Keratinocyte (primary cell): ENCODE results near the gene PPP1R7. TPM values are rescaled to one million over a fixed set of nuclear protein-coding genes. Genes with fewer than 3 reads are reported as not detected.

Source experiments
- DNase-seq: peaks from one replicate; pipeline ENCODE4 v3.0.0-alpha.2; 2011; ENCODE audit warnings: low read depth, missing footprints, low spot score
- FAIRE-seq: peaks from 2 replicates; lab custom pipeline; 2011; peaks lifted over from hg19 to GRCh38; lab: Jason Lieb, UNC
- H2AFZ ChIP-seq: 2 replicates; pipeline ENCODE4 v1.6.0; 2012; ENCODE audit warnings: low read length, control low read depth, inconsistent platforms; ENCODE audit not compliant: control insufficient read depth
- H3K27ac ChIP-seq: 2 replicates; pipeline ENCODE4 v1.5.1; 2011; ENCODE audit warnings: low read length; ENCODE audit not compliant: control insufficient read depth, insufficient read depth
- H3K27me3 ChIP-seq: 3 replicates; pipeline ENCODE4 v1.6.0; 2011; ENCODE audit warnings: low read length; ENCODE audit not compliant: control insufficient read depth, insufficient read depth; ENCODE audit errors: extremely low read depth
- H3K36me3 ChIP-seq, 2 experiments: 2 replicates in 1 of 2; 3 replicates in 1 of 2; pipeline ENCODE4 v1.5.1; 2011; ENCODE audit warnings: low read length in 2 of 2, mild to moderate bottlenecking in 1 of 2; ENCODE audit not compliant: control insufficient read depth in 2 of 2, insufficient read depth in 2 of 2; ENCODE audit errors: extremely low read depth in 1 of 2
- H3K4me1 ChIP-seq: 3 replicates; pipeline ENCODE4 v1.5.1; 2011; ENCODE audit warnings: low read length; ENCODE audit not compliant: control insufficient read depth, insufficient read depth; ENCODE audit errors: extremely low read depth
- H3K4me2 ChIP-seq: 3 replicates; pipeline ENCODE4 v1.6.0; 2011; ENCODE audit warnings: low read depth, low read length; ENCODE audit not compliant: control insufficient read depth, insufficient read depth; ENCODE audit errors: extremely low read depth
- H3K4me3 ChIP-seq, 3 experiments: fragments of 200-600 bp in 1 of 3; sonication (generic) in 1 of 3; 2 replicates in 2 of 3; 3 replicates in 1 of 3; pipeline ENCODE4 v1.5.1; 2011 to 2016; ENCODE audit warnings: low read length in 3 of 3, mild to moderate bottlenecking in 3 of 3, control low read depth in 2 of 3, inconsistent platforms in 1 of 3, low read depth in 1 of 3, mixed read lengths in 1 of 3, mixed run types in 1 of 3, moderate library complexity in 1 of 3; ENCODE audit not compliant: control insufficient read depth in 2 of 3, insufficient read depth in 2 of 3; ENCODE audit errors: extremely low read depth in 1 of 3
- H3K79me2 ChIP-seq: 2 replicates; pipeline ENCODE4 v1.6.0; 2012; ENCODE audit warnings: low read length; ENCODE audit not compliant: control insufficient read depth, insufficient read depth
- H3K9ac ChIP-seq: 3 replicates; pipeline ENCODE4 v1.6.0; 2011; ENCODE audit warnings: low read length; ENCODE audit not compliant: control insufficient read depth, insufficient read depth; ENCODE audit errors: extremely low read depth
- H3K9me1 ChIP-seq: 3 replicates; pipeline ENCODE4 v1.6.0; 2011; ENCODE audit warnings: low read length; ENCODE audit not compliant: control insufficient read depth, insufficient read depth; ENCODE audit errors: extremely low read depth
- H3K9me3 ChIP-seq: 2 replicates; pipeline ENCODE4 v1.5.1; 2012; ENCODE audit warnings: low read depth, low read length; ENCODE audit not compliant: control insufficient read depth
- H4K20me1 ChIP-seq: 3 replicates; pipeline ENCODE4 v1.6.0; 2011; ENCODE audit warnings: low read length; ENCODE audit not compliant: control insufficient read depth, insufficient read depth; ENCODE audit errors: extremely low read depth
- EZH2 ChIP-seq: IDR thresholded peaks from one replicate; pipeline ENCODE4 v1.6.1; 2012; ENCODE audit warnings: inconsistent platforms, mild to moderate bottlenecking, low read length, moderate library complexity
- dilution Hi-C: fragments of 300-500 bp; cut with MboI; formaldehyde crosslinking; loops from one replicate; pipeline ENCODE4 v1.7.0; 2020; ENCODE audit warnings: low sequenced_read_pairs; ENCODE audit not compliant: extremely low pct_ligation_motif_present
- polyA plus RNA-seq, 5 experiments: library from polyadenylated mRNA; depleted of rRNA in 3 of 5; stranded (reverse) in 3 of 5; stranded (forward) in 1 of 5; unstranded in 1 of 5; fragments of >200 nt; gene quantifications; 1 replicate in 1 of 5; 2 replicates in 3 of 5; 3 replicates in 1 of 5; pipeline versions ENCODE4 v1.2.1 to v1.2.3, GENCODE V29; 2011 to 2012; ENCODE audit warnings: missing spikeins in 2 of 5, low read depth in 1 of 5, low replicate concordance in 1 of 5
- TF ChIP-seq, protein P1 (sequence below), 3 experiments: IDR thresholded peaks in 1 of 3; conservative IDR thresholded peaks in 1 of 3; optimal IDR thresholded peaks in 1 of 3; 2 replicates in 2 of 3; 3 replicates in 1 of 3; pipeline versions ENCODE3 to v1.5.1; 2011; ENCODE audit warnings: low read length in 3 of 3, mild to moderate bottlenecking in 3 of 3, moderate library complexity in 2 of 3, control low read depth in 1 of 3, inconsistent platforms in 1 of 3; ENCODE audit not compliant: insufficient read depth in 2 of 3; ENCODE audit errors: extremely low read depth in 1 of 3

The PPP1R7 gene
- polyA plus RNA-seq, 1 donor (not counting 4 experiments of a cell fraction or from before 2014, with no cell fraction given), result 84.9 TPM

DNA sequence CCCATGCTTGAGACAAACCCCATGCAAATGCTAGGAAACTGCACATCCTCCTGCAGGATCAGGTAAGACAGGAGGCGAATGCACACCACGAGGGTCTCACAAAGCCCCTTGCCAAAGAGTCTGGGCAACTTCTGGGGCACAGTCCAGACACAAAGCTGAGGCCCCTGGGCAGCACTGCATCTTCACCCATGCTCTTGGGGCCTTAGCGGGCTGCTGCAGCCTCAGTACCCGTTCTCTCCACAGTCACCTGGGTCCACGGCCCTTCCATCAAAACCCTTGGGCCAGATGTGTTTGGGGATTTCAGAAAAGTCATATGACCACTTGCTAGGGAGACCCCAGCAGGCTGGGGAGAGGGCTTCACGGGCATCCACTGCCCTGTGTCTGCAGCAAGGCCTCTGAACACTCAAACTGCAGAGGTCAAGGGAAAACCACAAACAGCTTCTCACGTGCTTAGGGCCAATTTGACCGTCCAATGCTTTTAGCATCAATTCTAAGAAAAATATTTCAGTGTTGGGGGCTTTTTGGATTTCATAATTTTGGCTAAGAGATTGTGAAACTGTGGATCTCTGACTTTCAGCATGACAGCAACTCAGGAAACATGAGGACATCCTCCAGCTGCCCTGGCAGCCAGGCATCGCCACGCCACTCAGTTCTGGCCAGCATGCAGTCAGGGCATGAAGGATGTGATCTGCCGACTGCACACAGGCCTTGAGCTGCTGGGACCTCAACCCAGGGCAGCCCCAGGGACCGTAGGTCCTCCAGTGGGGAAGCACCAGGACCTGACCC lies 21.0 kb upstream of the PPP1R7 start:
- dilution Hi-C loops, result no loop called here
- FAIRE-seq, result no peak

DNA sequence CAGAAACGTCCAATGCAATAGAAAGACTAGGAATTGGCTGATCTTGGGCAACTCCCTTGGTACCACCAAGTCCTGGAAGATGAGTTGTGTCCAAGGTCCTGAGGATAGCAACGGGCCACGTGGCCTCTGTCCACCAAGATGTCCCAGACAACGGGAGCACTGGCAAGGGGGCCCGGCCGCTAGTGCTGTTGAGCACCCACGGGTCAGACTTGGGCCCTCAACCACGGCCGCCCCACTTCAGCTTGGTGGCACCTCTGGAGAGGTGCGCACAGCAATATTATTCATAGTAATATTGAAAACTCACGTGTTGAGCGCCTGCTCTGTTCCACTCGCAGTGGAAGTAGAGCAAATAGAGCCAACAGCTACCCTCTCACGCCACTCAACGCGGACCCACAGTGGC lies 20.0 kb upstream of the PPP1R7 start:
- H3K9ac ChIP-seq, result no peak overlapping the region
- no peak overlapping the region for H3K4me2 ChIP-seq
- no peak overlapping the region for H3K27ac ChIP-seq
- H3K9me1 ChIP-seq, result no peaks in the 10 kb centered on the region
- H2AFZ ChIP-seq, result no peak overlapping the region
- H4K20me1 ChIP-seq, result no peaks in the 10 kb centered on the region
- H3K9me3 ChIP-seq, result no peaks in the 10 kb centered on the region
- no peaks in the 10 kb centered on the region for H3K79me2 ChIP-seq
- no peak for TF ChIP-seq EZH2
- TF ChIP-seq, protein P1, sequence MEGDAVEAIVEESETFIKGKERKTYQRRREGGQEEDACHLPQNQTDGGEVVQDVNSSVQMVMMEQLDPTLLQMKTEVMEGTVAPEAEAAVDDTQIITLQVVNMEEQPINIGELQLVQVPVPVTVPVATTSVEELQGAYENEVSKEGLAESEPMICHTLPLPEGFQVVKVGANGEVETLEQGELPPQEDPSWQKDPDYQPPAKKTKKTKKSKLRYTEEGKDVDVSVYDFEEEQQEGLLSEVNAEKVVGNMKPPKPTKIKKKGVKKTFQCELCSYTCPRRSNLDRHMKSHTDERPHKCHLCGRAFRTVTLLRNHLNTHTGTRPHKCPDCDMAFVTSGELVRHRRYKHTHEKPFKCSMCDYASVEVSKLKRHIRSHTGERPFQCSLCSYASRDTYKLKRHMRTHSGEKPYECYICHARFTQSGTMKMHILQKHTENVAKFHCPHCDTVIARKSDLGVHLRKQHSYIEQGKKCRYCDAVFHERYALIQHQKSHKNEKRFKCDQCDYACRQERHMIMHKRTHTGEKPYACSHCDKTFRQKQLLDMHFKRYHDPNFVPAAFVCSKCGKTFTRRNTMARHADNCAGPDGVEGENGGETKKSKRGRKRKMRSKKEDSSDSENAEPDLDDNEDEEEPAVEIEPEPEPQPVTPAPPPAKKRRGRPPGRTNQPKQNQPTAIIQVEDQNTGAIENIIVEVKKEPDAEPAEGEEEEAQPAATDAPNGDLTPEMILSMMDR (optimal IDR thresholded peaks at IDR 0.05 in 1 of 3, IDR thresholded peaks at IDR 0.05 in 1 of 3, conservative IDR thresholded peaks at IDR 0.05 in 1 of 3; ENCODE audit: extremely low read depth in 1 of 3, insufficient read depth in 2 of 3, low read length in 3 of 3), result no peak
- H3K27me3 ChIP-seq, result no peaks in the 10 kb centered on the region
- no peak overlapping the region for H3K4me3 ChIP-seq
- no peaks in the 10 kb centered on the region for H3K4me1 ChIP-seq
- dilution Hi-C loops, result no loop called here
- DNase-seq, result no peak
- peaks cover 0 to 2% of the 10 kb centered on the region in 2 experiments for H3K36me3 ChIP-seq
- no peak for FAIRE-seq

More for the DNA sequence above, 21.0 kb upstream of the PPP1R7 start:
- H3K9me3 ChIP-seq, result no peaks in the 10 kb centered on the region
- no peaks in the 10 kb centered on the region for H3K79me2 ChIP-seq
- no peaks in the 10 kb centered on the region for H4K20me1 ChIP-seq
- no peak overlapping the region for H2AFZ ChIP-seq
- H3K4me3 ChIP-seq, result no peak overlapping the region
- H3K27me3 ChIP-seq, result no peaks in the 10 kb centered on the region
- no peak for TF ChIP-seq EZH2
- TF ChIP-seq, protein P1 (optimal IDR thresholded peaks at IDR 0.05 in 1 of 3, IDR thresholded peaks at IDR 0.05 in 1 of 3, conservative IDR thresholded peaks at IDR 0.05 in 1 of 3; ENCODE audit: extremely low read depth in 1 of 3, insufficient read depth in 2 of 3, low read length in 3 of 3), result no peak
- no peak overlapping the region for H3K9ac ChIP-seq
- peaks cover 0 to 2% of the 10 kb centered on the region in 2 experiments for H3K36me3 ChIP-seq
- H3K4me2 ChIP-seq, result no peak overlapping the region
- H3K4me1 ChIP-seq, result no peaks in the 10 kb centered on the region
- H3K9me1 ChIP-seq, result no peaks in the 10 kb centered on the region
- H3K27ac ChIP-seq, result no peak overlapping the region
- DNase-seq, result no peak
